HG02970 (cell line): Measurements from ENCODE around the gene UXT.
"Not testable (repeated sequence)": the region's sequence is repeated elsewhere in the genome, so short reads cannot be mapped to it uniquely, and the experiment has no call there.

Source experiments
- ATAC-seq: cut with Tn5 transposase; IDR thresholded peaks from one replicate; pipeline ENCODE4 v1.9.1; 2021; ENCODE audit warnings: mild to moderate bottlenecking, moderate library complexity, moderate number of reproducible peaks; ENCODE audit not compliant: unreplicated experiment, low FRiP score

UXT gene

GRCh38 chrX:47658684-47659420 is at the start of gene UXT:
Gene UXT (minus strand): TSS chrX:47659180. CDS start chrX:47658927, 253 bp downstream.
- ATAC-seq: peak; percentile 88

- ATAC-seq: no peak
Measured at GRCh38 chrX:47707031-47707780, 48.2 kb upstream of the UXT start.

GRCh38 chrX:47706575-47706974 is 47.6 kb upstream of the UXT start:
- ATAC-seq: no peak

GRCh38 chrX:47704736-47705135 is 45.8 kb upstream of the UXT start:
- ATAC-seq: no peak

GRCh38 chrX:47697181-47697580 is 38.2 kb upstream of the UXT start:
- ATAC-seq: no peak

- no peak for ATAC-seq
Measured at GRCh38 chrX:47690175-47690574, 31.2 kb upstream of the UXT start.

- ATAC-seq: no peak
Measured at GRCh38 chrX:47687263-47687662, 28.3 kb upstream of the UXT start.

GRCh38 chrX:47683829-47684205 is 24.8 kb upstream of the UXT start:
- no peak for ATAC-seq

- no peak for ATAC-seq
Measured at GRCh38 chrX:47683184-47683828, 24.3 kb upstream of the UXT start.

- ATAC-seq: not testable (repeated sequence)
Measured at GRCh38 chrX:47675959-47676859, 17.2 kb upstream of the UXT start.

- no peak for ATAC-seq
Measured at GRCh38 chrX:47674776-47675175, 15.8 kb upstream of the UXT start.

GRCh38 chrX:47665797-47666196 is 6.8 kb upstream of the UXT start:
- not testable (repeated sequence) for ATAC-seq

- ATAC-seq: no peak
Measured at GRCh38 chrX:47664737-47665136, 5.8 kb upstream of the UXT start.

- no peak for ATAC-seq
Measured at GRCh38 chrX:47662144-47662657, 3.2 kb upstream of the UXT start.

GRCh38 chrX:47661539-47661938 is 2.6 kb upstream of the UXT start:
- ATAC-seq: no peak

- ATAC-seq: no peak
Measured at GRCh38 chrX:47659421-47659726, 394 bp upstream of the UXT start.

GRCh38 chrX:47658301-47658683 is 688 bp downstream of the UXT start:
- ATAC-seq: no peak

- ATAC-seq: no peak
Measured at GRCh38 chrX:47651043-47651905, 7.7 kb downstream of the UXT start.
